ENCODE results near the gene TNS1.

DNA sequence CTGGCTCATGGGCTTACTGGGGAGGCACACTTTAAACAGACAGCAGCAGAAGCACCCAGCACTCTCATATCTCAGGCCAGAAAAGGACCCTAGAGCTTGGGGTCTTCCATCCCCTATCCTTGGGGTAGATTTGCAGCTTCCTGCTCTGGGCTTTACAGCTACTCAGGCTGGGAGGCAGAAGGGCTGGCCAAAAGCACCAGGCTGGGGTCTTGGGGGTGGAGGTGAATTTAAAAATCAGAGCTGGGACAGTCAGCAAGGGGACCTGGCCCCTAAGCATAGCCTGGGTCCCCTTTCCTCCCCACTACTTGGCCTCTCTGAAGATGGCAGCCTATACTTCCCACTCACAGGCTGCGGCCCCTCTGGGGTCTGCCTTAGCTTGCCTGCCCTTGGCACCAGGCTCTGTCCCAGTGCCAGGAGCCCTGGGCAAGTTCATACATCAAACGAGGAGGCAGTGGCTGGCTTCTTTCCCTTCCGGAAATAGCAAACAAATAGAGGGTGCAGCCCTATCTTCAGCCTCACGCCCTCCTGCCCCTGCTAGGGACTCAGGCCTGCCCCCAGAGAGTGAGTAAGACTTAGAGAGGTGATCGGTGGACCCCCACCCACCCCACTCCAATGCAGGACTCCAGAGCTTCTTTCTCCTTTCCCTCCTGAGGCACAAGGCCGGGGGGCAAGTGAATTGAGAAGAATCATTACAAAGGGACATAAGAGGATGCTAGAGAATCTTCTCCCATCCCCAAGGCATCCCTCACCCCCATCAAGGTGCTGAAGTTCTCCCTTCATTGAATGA, 26.0 kb upstream of the TNS1 start:
- TF ChIP-seq POLR2A (IDR thresholded peaks at IDR 0.05) (no peak), EP300 (IDR thresholded peaks at IDR 0.05) (no peak)
- TF ChIP-seq, protein P1, sequence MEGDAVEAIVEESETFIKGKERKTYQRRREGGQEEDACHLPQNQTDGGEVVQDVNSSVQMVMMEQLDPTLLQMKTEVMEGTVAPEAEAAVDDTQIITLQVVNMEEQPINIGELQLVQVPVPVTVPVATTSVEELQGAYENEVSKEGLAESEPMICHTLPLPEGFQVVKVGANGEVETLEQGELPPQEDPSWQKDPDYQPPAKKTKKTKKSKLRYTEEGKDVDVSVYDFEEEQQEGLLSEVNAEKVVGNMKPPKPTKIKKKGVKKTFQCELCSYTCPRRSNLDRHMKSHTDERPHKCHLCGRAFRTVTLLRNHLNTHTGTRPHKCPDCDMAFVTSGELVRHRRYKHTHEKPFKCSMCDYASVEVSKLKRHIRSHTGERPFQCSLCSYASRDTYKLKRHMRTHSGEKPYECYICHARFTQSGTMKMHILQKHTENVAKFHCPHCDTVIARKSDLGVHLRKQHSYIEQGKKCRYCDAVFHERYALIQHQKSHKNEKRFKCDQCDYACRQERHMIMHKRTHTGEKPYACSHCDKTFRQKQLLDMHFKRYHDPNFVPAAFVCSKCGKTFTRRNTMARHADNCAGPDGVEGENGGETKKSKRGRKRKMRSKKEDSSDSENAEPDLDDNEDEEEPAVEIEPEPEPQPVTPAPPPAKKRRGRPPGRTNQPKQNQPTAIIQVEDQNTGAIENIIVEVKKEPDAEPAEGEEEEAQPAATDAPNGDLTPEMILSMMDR (IDR thresholded peaks at IDR 0.05), result no peak

Data from tibial nerve (tissue), 4 donors.